Renal cortex interstitium (tissue), 11 donors: ENCODE data around the gene KLRG1. TPM values are rescaled to one million over a fixed set of nuclear protein-coding genes. Genes with fewer than 3 reads are reported as not detected.

Source experiments
- DNase-seq, 11 donors: peaks; one replicate each; pipeline ENCODE4 v3.0.0-alpha.2; 2013; ENCODE audit warnings: low read depth in 9 of 11, low spot score in 4 of 11; ENCODE audit errors: extremely low read depth in 1 of 11
- polyA plus RNA-seq, 3 donors: library from polyadenylated mRNA; unstranded; fragments of 120-200 nt; gene quantifications; one replicate each; pipeline ENCODE4 v1.2.1, GENCODE V29; 2013; ENCODE audit not compliant: insufficient read length in 3 of 3

Gene KLRG1
- polyA plus RNA-seq, 3 donors: 1.8 to 3.6 (median 1.9) TPM

GRCh38 chr12:9033265-9033887 lies 44.0 kb downstream of the KLRG1 start:
- no peak for DNase-seq

DNA sequence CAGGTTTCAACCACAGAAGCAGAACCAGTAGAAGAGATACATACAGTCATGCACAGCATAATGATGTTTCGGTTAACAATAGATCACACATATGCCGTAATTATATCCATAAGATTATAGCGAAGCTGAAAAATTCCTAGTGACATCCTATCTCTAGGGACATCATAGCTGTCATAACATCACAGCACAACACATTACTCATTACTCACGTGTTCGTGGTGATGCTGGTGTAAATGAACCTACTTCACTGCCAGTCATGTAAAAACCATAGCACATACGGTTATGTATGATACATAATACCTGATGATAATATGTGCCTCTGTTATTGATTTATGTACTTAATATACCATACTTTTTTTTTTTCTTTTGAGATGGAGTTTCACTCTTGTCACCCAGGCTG lies 44.7 kb downstream of the KLRG1 start:
- DNase-seq: no peak

GRCh38 chr12:9036227-9036626 lies 46.9 kb downstream of the KLRG1 start:
- no peak for DNase-seq

GRCh38 chr12:9037431-9037830 lies 48.1 kb downstream of the KLRG1 start:
- no peak for DNase-seq

GRCh38 chr12:9039397-9039977 lies 50.1 kb downstream of the KLRG1 start:
- peak in 9 of 11 donors; percentile 1 to 30 (median 17) for DNase-seq

- DNase-seq: no peak
These were observed 51.3 kb downstream of the KLRG1 start for GRCh38 chr12:9040484-9041186.

GRCh38 chr12:9041321-9041720 lies 52.0 kb downstream of the KLRG1 start:
- DNase-seq: no peak

DNA sequence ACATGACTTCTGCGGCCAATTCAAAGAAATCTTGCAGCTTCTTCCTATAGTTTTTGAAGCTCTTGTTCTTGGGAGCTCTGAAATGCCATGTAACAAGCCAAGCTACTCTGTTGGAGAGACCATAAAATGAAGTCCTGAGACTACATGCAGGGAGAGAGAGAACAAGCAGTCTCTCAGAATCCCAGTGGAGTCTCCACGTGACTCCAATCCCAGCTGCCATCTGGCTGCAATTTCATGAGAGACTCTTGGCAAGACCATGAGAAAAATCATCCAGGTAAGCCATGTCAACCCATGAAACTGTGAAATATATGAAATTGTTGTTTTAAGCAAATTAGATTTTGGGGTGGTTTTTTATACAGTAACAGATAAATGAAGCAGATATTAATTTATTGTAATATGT lies 54.4 kb downstream of the KLRG1 start:
- no peak for DNase-seq

- no peak for DNase-seq
These were observed 57.8 kb downstream of the KLRG1 start for GRCh38 chr12:9047105-9047504.

GRCh38 chr12:9048930-9049329 lies 59.6 kb downstream of the KLRG1 start:
- no peak for DNase-seq

DNA sequence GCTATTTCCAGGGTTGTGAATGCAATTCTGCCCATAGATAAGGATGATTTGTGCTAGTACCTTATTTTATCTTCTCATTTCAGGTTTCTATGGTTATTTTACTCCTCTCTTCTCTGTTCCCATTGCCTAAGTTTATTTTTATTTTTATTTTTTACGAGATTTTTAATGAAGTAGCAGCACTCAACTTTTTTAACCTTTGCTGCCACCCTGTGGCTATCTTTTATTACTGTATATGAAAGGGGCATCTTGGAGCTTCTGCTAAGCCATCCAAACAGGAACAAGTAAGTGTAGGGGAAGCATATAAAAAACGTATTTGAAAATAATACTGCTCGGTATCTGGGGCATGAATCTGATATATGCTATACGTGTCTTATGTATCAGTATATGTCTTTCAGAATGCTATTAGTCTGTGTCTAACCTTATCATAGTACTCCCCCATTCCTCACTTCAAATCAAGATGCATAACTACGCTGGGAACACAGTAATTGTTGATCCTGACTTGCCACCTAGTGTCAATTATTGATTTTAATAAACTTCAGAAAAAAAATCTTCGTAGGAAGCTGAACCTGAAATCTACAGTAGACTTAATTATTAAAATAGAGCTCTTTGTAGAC lies 60.3 kb downstream of the KLRG1 start:
- peak in 7 of 11 donors; percentile 10 to 33 (median 18) for DNase-seq

DNA sequence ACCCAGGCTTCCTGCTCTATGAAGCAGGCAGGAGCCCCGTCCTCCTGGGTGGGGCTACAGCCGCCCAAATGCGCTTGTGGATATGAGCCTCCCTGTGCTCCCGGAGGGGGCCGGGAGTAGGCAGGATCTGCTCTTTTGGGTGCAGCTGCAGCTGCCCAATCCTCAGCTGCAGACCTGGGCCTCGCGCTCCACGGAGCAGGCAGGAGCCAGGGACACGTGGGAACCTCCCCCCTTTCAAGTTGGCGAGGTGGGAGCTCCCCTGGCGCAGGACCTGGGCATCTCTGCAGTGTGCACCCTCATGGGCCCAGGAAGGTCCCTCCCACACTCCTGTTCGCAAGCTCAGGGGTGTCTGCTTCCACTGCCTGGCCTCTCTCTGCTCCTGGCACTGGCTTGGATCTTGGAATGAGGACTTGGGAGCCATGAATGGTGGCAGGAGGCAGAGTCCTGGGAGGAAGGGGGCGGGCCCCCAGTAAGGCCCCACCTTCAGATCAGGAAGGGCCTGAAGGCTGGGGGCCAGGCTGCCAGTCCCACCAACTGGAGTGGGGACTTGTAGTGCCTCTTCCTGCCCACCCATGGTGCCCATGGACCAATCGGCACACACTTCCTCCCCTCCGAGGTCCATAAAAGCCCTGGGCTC lies 61.3 kb downstream of the KLRG1 start:
- no peak for DNase-seq

DNA sequence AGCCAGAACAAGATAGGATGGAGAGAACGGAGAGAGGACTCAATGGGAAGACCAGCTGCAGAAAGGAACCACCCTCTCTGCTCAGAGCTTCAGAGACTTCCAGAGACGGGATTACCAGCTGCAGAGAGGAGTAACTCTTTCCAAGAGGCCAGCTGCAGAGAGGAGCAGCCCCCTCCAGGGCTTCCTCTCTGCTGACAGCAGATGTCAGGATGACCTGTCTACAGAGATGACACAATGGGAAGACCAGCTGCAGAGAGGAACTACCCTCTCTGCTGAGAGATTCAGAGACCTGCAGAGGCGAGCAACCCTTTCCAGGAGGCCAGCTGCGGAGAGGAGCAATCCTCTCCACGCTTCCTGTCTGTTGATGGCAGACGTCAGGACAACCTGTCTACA lies 61.8 kb downstream of the KLRG1 start:
- DNase-seq: no peak

GRCh38 chr12:9052610-9053009 lies 63.3 kb downstream of the KLRG1 start:
- DNase-seq: no peak

Other genes with a start within 250 kb of the KLRG1 start
- under 1 TPM; 0.08 to 0.12 (median 0.09) TPM for gene A2ML1, start 166.9 kb upstream of the KLRG1 start, polyA plus RNA-seq
- gene PHC1, start 75.0 kb upstream of the KLRG1 start, polyA plus RNA-seq: 100 to 1,000 TPM in 1 of 3 donors, 10 to 100 TPM in 2; 71.1 to 103 (median 73.3) TPM
- 100 to 1,000 TPM; 201 to 216 (median 205) TPM for gene M6PR, start 39.9 kb upstream of the KLRG1 start, polyA plus RNA-seq
- 100 to 1,000 TPM; 172 to 256 (median 219) TPM for gene A2M, start 126.4 kb downstream of the KLRG1 start, polyA plus RNA-seq
- gene PZP, start 218.8 kb downstream of the KLRG1 start, polyA plus RNA-seq: under 1 TPM; 0.47 to 0.88 (median 0.53) TPM